ENCODE data around the gene GLT8D2.

GLT8D2 gene

DNA sequence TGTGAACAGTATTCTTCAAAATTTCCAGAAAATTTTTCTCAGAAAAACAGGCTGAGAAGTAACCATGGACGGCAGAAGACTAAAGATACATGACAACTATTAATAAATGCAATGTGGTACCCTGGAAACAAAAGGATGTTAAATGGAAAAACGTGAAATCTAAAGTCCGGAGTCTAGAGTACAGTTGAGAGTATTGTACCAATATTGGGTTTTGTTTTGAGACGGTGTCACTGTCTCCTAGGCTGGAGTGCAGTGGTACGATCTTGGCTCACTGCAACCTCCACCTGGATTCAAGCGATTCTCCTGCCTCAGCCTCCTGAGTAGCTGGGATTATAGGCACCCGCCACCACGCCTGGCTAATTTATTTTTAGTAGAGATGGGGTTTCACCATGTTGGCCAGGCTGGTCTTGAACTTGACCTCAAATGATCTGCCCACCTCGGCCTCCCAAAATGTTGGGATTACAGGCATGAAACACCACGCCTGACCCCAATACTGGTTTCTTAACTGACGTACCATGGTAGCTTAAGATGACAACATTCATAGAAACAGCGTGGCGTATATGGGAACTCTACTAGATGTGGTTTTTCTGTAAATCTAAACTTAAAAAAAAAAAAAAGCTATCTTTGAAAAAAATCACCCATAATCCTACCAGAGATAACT is 101.1 kb downstream of the GLT8D2 start:
- DNase-seq (ENCODE audit: low read depth), result no peak

DNA sequence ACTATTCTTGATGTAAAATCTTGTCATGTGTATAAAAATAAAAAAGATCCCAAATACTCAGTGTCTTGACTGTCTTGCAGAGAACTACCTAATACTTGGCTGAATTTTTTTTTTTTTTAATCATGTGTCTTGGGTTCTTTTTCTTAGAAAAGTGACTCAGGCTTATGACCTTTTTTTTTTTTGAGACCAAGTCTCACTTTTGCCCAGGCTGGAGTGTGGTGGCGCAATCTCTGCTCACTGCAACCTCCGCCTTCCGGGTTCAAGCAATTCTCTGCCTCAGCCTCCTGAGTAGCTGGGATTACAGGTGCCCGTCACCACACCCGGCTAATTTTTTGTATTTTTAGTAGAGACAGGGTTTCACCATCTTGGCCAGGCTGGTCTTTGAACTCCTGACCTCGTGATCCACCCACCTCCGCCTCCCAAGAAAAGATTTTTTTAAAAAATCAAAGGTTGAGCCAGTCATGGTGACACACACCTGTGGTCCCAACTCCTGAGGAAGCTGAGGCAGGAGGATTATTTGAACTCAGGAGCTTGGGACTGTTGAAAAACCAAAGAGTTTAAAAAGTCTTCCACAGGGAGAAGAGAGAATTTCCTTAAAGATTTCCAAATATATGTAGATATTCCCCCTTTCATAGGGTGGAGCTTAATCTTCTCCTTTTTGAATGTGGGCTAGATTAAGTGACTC is 102.0 kb downstream of the GLT8D2 start:
- DNase-seq (ENCODE audit: low read depth), result no peak

DNA sequence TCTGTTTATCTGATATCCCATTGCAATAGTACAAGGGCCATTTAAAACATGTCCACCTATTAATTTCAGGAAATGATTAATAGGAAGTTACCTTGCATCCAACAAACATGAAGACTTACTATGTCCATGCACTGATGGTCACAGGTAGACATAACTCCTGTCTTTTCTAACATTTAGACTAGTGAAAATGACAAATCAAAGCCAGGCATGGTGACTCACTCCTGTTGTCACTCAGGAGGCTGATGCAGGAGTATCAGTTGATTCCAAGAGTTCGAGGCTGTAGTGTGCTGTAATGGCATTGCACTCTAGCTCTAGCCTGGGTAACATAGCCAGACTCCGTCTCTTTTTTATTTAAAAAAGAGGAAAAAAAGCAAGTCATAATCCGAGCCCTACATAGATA is 105.0 kb downstream of the GLT8D2 start:
- DNase-seq (ENCODE audit: low read depth), result no peak

Data from activated T-helper 9 cell treated with anti-CD3 and anti-CD28 coated beads, Interleukin-2, amount 50 U/mL, for 16 hours (primary cell).